Keratinocyte (primary cell): ENCODE data around the gene KHSRP.

ENCODE experiments used
- EZH2 ChIP-seq: IDR thresholded peaks from one replicate; pipeline ENCODE4 v1.6.1; 2012; ENCODE audit warnings: inconsistent platforms, mild to moderate bottlenecking, low read length, moderate library complexity
- TF ChIP-seq, protein P1 (sequence below), 3 experiments: IDR thresholded peaks in 1 of 3; conservative IDR thresholded peaks in 1 of 3; optimal IDR thresholded peaks in 1 of 3; 2 replicates in 2 of 3; 3 replicates in 1 of 3; pipeline versions ENCODE3 to v1.5.1; 2011; ENCODE audit warnings: low read length in 3 of 3, mild to moderate bottlenecking in 3 of 3, moderate library complexity in 2 of 3, control low read depth in 1 of 3, inconsistent platforms in 1 of 3; ENCODE audit not compliant: insufficient read depth in 2 of 3; ENCODE audit errors: extremely low read depth in 1 of 3

DNA sequence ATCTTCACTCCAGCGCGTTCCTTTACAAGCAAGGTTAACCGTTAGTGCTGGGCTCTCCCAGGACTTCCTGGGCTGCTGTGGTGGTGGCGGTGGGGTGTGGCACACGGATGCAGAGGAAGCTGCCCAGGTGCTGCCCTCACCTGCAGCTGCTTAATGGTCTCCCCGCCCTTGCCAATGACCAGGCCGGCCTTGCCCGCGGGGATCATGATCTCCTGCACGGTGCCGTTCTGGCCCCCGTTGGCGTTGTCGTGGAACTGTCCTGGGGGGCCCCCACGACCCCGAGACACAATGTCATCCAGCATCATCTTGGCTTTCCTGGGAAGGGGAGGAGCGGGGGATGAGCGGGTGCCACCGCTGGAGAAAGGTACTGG is 6.1 kb downstream of the KHSRP start:
- TF ChIP-seq, protein P1, sequence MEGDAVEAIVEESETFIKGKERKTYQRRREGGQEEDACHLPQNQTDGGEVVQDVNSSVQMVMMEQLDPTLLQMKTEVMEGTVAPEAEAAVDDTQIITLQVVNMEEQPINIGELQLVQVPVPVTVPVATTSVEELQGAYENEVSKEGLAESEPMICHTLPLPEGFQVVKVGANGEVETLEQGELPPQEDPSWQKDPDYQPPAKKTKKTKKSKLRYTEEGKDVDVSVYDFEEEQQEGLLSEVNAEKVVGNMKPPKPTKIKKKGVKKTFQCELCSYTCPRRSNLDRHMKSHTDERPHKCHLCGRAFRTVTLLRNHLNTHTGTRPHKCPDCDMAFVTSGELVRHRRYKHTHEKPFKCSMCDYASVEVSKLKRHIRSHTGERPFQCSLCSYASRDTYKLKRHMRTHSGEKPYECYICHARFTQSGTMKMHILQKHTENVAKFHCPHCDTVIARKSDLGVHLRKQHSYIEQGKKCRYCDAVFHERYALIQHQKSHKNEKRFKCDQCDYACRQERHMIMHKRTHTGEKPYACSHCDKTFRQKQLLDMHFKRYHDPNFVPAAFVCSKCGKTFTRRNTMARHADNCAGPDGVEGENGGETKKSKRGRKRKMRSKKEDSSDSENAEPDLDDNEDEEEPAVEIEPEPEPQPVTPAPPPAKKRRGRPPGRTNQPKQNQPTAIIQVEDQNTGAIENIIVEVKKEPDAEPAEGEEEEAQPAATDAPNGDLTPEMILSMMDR (optimal IDR thresholded peaks at IDR 0.05 in 1 of 3, IDR thresholded peaks at IDR 0.05 in 1 of 3, conservative IDR thresholded peaks at IDR 0.05 in 1 of 3; ENCODE audit: extremely low read depth in 1 of 3, insufficient read depth in 2 of 3, low read length in 3 of 3) = no peak
- TF ChIP-seq EZH2 = no peak
